ENCODE results near the gene DAB2IP.
"Not testable (repeated sequence)": the region's sequence is repeated elsewhere in the genome, so short reads cannot be mapped to it uniquely, and the experiment has no call there.

The DAB2IP gene

GRCh38 chr9:121794334-121794733 lies 142.9 kb downstream of the DAB2IP start:
- not testable (repeated sequence) for DNase-seq (ENCODE audit: low read depth)

GRCh38 chr9:121797081-121797480 lies 145.6 kb downstream of the DAB2IP start:
- DNase-seq (ENCODE audit: low read depth), result no peak

DNA sequence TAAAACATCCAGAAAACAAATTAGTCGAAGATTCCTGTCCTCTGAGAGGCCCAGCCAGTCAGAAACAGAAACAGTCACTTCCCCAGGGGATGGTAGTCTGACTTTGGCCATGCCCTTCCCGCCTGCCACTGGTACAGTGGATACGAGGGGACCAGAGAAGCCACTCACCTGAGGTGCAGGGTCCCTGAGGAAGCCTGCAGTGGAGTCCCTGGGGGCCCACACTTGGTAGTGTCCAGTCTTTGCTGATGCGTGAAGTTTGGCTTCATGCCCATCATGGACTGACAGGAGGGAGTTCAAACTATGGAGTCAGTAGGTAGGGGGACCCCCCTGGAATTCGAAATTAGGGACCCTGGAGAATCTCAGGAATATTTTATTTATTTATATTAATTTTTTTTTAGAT lies 147.5 kb downstream of the DAB2IP start:
- no peak for DNase-seq (ENCODE audit: low read depth)

DNA sequence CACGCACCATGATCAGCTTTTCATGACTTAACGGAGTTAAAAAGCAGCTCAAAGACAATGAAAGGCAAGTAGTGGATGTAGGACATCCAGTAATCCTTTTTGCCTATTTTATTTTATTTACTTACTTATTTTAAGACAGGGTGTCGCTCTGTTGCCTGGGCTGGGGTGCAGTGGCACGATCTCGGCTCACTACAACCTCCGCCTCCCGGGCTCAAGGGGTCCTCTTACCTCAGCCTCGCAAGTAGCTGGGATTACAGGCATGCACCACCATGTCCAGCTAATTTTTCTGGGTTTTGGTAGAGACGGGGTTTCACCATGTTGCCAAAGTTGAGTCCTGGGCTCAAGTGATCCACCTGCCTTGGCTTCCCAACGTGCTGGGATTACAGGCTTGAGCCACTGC lies 148.9 kb downstream of the DAB2IP start:
- DNase-seq (ENCODE audit: low read depth), result no peak

DNA sequence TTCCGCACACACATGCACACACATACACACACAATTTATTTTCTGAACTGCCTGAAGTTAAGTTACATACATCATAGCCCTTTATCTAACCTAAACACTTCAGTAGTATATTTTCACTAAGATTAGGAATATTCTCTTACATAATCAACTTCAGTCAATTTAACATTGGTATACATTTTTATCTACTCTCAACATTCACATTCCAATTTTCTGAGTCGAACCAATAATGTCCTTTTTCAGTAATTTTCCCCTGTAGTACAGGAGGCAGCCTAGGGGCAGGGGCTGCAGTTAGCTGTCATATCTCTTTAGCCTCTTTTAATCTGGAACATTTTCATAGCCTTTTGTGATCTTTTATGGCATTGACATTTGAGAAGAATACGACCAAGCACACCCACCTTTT lies 150.1 kb downstream of the DAB2IP start:
- DNase-seq (ENCODE audit: low read depth), result no peak

- no peak for DNase-seq (ENCODE audit: low read depth)
These were observed 151.3 kb downstream of the DAB2IP start for GRCh38 chr9:121802753-121803152.

- DNase-seq (ENCODE audit: low read depth), result no peak
These were observed 155.8 kb downstream of the DAB2IP start for GRCh38 chr9:121807069-121807822.

DNA sequence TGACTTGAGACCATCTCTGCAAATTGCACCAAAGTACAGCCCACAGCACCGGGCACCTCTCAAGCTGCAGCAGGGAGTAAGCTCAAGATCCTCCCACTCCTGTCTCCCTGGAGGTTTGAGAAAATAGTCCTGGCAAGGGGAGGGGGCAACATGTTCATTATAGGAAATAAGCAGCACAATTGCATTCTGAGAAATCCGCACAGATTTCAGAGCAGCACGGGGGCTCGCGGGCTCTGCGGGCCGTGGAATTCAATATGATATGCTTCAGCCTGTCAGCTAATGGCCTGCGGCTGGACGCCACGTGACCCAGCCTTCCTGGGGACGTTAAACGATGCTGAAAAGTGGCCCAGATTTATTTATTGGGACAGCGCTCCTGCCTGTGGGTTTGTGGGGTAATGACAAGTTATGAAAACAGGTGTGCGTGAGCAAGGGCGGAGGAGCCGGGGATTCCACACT lies 156.4 kb downstream of the DAB2IP start:
- no peak for DNase-seq (ENCODE audit: low read depth)

- DNase-seq (ENCODE audit: low read depth), result no peak
These were observed 157.3 kb downstream of the DAB2IP start for GRCh38 chr9:121808781-121809180.

- DNase-seq (ENCODE audit: low read depth), result no peak
These were observed 158.1 kb downstream of the DAB2IP start for GRCh38 chr9:121809356-121810050.

DNA sequence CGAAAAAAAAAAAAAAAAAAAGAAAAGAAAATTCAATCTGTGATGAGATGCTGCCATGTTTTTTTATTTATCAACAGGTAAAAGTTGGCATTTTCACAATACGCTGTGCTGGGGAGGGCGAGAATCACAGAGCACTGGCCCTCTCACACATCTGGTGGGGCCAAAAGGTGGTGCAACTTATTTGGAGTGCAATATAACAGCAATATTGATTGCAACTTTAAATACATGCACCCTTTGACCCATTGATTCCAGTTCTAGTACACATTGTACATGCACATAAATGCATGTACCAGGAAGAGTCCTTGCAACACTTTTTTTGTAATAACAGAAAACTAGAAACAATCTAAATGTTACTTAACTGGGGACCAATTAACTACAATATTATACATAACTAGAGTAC lies 159.1 kb downstream of the DAB2IP start:
- DNase-seq (ENCODE audit: low read depth), result no peak

GRCh38 chr9:121811140-121811539 lies 159.7 kb downstream of the DAB2IP start:
- no peak for DNase-seq (ENCODE audit: low read depth)

DNA sequence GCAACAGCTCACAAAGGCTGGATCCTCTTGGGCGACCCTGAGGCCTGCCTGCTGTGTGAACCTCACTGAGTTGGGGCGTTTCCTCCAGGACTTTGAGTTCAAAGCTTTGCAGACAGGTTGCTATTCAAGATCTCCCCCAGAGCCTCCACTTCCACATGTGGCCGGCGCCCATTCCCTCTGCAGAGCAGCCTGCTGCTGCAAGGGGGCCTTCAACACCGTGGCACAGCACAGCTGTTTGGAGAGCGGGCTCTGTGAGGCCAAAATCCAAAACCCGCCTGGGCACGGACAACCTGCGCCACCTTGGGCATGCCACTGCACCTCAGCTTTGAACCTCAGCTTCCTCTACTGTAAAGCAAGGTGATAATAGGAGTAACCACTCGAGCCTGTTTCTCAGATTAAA lies 160.3 kb downstream of the DAB2IP start:
- DNase-seq (ENCODE audit: low read depth), result no peak

GRCh38 chr9:121812159-121812735 lies 160.8 kb downstream of the DAB2IP start:
- DNase-seq (ENCODE audit: low read depth), result no peak

DNA sequence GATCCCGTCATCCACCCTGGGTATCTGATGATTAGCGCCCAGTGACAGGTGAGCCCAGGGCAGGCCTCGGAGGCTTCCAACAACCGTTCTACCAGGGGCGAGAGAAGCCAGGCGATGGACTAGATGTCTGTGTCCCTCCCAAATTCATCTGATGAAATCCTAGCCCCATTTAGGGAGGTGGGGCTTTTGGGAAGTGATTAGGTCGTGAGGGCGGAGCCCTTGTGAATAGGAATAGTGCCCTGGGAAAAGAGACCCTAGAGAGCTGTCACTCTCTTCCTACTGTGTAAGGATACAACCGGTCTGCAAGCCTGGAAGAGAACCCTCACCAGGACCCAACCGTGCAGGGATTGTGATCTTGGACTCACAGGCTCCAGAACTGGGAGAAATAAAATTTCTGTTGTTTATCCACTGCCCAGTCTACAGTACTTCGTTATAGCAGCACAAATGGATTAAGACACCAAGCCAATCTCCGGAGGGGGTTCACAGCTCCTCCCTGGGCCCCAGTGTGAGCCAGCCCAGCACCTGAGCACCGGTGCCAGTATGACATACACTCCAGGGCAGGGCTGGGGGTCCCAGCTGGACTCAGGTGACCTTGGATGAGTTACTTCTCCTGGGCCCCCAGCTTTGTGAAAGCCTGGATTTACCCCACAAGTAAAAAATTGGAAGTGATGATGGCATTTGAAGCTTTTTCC lies 162.2 kb downstream of the DAB2IP start:
- no peak for DNase-seq (ENCODE audit: low read depth)

- no peak for DNase-seq (ENCODE audit: low read depth)
These were observed 163.2 kb downstream of the DAB2IP start for GRCh38 chr9:121814594-121814993.

- DNase-seq (ENCODE audit: low read depth), result no peak
These were observed 163.7 kb downstream of the DAB2IP start for GRCh38 chr9:121815084-121815483.

GRCh38 chr9:121815546-121816448 lies 164.4 kb downstream of the DAB2IP start:
- no peak for DNase-seq (ENCODE audit: low read depth)

- DNase-seq (ENCODE audit: low read depth), result no peak
These were observed 165.0 kb downstream of the DAB2IP start for GRCh38 chr9:121816449-121816817.

- DNase-seq (ENCODE audit: low read depth), result no peak
These were observed 165.5 kb downstream of the DAB2IP start for GRCh38 chr9:121816845-121817450.

- DNase-seq (ENCODE audit: low read depth), result no peak
These were observed 166.0 kb downstream of the DAB2IP start for GRCh38 chr9:121817476-121817875.

Data from T follicular helper cell (primary cell).